GM18508 (cell line): Measurements from ENCODE around the gene ALS2CL.
"Not testable (repeated sequence)": the region's sequence is repeated elsewhere in the genome, so short reads cannot be mapped to it uniquely, and the experiment has no call there.

ENCODE experiments used
- ATAC-seq: cut with Tn5 transposase; IDR thresholded peaks from one replicate; pipeline ENCODE4 v1.9.1; 2021; ENCODE audit warnings: moderate number of reproducible peaks; ENCODE audit not compliant: insufficient read depth, unreplicated experiment

ALS2CL gene

DNA sequence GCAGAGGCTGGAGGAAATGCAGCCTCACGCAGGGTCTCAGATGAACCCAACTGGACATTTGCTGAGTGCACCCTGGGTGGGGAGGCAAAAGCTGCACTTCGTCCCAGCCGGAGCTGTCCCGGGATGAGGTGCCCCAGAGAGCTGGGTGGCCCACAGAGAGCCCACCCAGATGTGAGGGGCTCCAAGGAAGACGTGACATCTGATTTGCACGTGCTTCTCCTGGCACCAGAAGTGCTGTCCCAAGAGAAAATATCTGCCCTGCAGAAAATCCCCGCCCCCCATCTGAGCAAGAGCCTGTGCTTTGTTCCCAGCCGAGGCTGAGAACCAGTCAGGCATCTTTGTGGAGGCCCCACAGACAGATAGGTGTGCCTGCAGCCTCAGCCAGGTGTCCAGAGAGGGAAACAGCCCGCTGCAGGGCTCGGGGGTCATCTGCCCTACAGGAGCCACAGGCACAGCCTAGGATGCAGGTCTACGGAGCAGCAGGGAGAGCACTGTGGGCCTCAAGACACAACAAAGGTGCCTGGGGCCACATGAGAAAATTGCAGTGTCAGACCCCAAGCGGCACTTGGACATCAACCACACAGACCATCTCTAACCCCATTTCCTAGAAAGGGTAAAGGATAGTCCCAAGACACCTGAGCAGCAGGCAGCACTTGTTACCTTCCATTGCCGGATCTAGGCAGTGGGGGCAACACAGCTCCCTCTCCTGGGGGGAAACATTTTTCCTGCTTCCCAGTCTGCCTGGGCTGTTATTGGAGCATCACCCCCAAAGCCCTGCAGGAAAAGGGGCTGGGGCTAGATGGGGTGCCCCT lies 13.5 kb upstream of the ALS2CL start:
- ATAC-seq = no peak

DNA sequence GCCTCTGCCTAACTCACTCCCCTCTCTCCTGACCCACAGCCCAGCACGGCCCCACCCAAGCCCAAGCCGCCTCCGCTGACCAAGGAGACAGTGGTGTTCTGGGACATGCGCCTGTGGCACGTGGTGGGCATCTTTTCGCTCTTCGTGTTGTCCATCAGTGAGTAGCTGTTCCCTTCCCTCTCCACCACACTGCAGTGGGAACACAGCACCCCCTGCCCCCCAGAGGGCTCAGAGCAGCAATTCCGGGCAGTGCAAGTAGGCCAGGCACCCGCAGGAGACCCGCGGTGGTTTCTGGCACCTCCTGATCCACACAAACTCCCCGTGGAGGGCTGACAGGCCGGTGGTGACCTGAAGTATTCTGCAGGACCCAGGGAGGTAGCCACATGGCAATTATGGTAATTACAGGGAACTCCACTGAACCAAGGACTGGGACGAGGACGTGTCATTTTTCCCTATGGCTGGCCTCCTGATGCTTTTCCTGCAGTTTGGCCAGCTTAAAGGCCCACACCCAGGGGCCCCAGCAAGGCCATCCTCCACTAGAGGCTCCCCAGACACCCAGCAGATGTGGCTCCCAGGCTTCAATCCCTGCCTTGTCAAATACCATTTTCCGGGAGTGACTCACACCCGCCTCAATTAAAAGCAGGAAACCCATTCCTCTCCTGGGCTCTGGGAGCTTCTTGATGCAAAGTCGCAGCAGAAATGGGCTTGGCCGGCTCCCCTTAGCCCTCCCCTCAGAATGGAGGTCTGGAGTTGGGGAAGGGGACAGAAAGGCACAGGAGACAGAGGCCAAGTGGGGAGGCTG lies 12.5 kb upstream of the ALS2CL start:
- no peak for ATAC-seq

DNA sequence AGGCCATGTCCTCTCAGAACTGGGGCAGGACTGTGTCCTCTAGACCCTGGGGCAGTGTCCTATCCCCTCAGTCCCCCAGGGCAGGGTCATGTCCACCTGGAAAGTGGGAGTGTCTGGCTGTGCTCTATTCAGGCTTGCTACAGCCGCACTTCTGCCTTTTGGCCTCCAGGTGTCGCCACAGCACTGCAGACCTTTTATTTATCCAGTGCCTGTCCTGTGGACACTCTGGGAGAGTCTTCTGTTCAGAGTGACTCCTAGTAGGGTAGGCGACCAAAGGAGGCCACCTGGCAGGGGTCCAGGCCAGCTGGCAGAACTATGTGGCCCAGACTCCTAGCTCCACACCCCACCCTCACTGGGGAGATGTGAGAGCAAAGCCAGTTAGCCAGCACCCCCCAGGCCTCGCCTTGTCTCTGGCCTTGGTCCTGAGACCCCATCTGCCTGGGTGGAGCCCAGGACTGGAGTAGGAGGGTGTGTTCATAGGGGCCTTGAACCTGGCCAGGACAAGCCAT lies 11.6 kb upstream of the ALS2CL start:
- ATAC-seq = no peak

DNA sequence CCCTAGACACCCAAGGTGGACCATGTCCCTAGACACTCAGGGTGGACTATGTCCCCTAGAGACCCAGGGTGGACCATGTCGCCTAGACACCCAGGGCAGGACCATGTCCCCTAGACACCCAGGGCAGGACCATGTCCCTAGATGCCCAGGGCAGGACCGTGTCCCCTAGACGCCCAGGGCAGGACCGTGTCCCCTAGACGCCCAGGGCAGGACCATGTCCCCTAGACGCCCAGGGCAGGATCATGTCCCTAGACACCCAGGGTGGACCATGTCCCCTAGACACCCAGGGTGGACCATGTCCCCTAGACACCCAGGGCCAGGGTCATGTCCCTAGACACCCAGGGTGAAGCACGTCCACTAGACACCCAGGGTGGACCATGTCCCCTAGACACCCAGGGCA lies 10.9 kb upstream of the ALS2CL start:
- not testable (repeated sequence) for ATAC-seq

DNA sequence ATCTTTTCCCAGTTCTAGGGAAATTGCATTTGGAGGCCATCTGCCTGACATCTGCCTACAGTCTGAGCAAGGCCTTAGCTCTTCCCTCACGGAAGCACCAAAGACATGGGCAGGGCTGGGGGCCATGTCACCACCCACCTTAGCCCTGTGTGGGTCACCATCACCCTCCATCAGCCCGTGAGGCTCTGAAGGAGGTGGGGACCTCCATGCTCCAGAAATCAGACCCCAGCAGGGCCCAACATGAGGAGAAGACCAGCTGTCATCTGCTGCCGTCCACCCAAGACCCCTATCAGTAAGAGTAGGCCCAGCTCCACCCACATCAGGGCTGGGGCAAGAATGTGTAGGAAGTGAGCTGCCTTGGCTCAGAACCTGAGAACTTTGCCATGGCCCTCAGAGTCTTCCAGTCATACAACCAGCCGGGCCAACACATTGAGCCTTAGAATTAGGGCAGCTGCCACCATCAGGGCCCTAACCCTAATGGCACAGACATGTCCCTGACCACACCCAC lies 9.6 kb upstream of the ALS2CL start:
- no peak for ATAC-seq

DNA sequence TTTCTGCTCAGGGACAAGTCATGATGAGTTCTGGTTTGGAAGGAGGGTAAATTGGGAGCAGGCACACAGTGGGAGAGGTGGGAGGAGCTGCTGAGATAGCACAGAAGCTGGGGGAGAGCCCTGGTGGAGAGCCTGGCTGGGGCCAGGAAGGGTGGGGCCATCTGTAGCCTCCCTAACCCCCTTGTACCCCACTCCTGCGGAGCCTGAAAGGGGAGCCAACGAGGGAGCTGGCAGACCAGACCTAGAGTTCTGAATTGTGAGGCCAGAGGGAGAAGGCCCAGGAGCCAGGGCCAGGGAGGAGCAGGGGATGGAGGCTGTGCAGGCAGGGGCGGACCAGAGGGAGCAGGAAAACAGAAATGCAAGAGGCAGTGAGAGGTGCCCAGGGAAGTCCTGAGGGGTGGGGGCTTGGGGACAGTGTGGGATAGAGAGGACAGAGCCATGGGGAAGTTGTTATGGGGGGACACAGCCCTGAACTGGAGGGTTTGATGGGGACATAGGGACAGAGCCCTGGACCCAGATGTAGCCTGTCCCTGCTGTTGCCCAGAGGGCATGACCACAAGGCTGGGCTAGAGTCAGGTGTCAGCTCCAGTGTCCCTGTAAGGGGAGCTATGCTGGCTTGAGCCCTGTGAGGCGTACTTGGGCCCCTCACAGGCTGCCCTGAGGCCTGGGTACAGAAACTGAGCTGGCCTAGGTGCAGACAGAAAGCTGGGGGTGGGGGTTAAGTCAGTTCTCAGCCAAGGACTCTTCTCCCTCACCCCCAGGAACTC lies 8.9 kb upstream of the ALS2CL start:
- no peak for ATAC-seq

DNA sequence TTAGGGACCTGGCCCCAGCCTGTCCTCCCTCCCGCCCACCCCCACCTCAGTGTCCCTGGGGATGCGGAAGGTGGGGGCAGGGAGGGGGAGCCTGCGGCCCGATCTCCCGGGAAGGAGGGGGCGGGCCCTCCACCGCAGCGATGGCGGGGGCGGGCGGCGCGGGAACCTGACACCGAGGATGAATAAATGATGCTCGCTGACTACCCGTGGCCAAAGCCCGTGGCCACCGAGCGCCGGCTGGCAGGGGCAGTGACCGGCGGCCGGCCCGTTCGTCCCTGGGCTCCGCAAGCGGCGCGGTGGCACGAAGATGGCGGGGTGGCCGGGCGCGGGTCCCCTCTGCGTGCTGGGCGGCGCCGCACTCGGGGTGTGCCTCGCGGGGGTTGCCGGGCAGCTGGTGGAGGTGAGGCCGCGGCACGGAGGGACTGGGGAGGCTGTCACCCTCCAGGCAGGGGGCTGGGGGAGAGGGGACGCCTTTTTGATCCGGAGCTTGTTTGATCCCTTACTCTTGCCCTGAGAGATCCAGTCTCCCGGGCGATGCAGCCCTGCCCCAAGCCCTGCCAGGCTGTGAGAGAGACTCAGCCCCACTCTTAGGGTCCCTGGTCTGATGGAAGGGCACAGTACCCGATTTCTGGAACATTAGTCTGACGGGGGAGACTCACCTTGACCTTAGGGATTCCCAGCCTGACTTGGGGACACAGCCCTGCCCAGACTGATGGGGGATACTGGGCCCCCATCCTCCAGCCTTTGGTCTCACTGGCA lies 7.9 kb upstream of the ALS2CL start, which contains the start of gene TMIE:
TSS of gene TMIE (plus strand) at position 212 of the 759 bp plus-strand sequence. CDS start at position 308, 96 bp downstream.
- ATAC-seq = no peak

DNA sequence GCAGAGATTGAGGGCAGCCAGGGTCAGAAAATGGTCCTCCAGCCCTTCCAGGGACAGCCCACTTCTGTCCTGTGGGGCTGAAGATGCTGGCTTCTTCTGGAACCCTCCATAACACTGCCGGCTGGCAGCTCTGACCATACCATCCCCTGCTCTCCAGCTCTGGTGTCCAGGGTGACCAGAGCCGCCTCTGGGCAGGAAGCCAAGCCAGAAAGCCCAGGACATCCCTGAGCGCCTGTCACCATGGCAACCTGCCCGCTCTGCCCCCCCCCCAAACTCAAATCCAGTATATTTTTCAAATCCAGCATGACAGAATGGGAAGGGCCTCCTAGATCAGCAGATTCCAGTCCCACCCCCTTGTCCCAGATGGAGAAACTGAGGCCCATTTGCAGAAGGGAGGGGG lies 7.3 kb upstream of the ALS2CL start:
- no peak for ATAC-seq

DNA sequence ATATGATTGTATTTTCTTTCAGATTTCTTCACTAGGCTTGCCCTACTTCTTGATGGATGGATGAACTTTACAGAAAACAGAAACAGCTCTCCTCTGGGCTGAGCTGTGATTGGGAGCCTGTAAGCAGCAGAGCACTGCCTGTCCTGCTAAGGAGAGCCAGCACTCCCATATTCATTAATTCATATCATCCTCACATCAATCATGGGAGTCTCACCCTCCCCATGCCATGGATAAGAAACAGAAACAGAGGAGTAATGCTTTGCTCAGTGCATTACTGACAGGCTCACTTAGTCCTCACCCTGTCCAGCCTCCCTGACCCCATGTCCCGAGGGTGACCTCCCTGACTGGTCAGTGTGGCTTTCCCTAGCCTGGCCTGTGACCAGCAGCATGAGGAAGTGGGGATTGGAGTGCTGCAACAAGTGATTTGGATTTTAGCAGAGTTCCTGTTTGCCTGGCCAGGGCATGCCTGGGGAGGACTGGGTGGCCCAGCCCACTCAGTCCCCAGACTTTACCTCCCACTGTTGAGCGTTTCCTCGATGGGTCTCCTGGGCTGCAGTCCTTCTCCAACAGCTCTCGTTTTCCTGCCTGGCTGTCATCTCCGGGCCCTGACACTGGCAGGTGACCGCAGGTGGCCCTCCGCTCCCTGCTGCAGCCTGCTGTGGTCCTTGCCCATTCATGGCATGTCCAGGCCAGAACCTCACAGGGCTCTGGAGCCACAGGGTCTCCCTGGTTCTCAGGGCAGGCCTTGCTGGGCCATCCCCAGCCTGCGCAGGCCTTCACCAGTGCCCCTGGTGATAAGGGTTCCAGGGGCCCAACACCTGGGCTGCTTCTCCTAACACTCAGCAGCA lies 6.4 kb upstream of the ALS2CL start:
- no peak for ATAC-seq

DNA sequence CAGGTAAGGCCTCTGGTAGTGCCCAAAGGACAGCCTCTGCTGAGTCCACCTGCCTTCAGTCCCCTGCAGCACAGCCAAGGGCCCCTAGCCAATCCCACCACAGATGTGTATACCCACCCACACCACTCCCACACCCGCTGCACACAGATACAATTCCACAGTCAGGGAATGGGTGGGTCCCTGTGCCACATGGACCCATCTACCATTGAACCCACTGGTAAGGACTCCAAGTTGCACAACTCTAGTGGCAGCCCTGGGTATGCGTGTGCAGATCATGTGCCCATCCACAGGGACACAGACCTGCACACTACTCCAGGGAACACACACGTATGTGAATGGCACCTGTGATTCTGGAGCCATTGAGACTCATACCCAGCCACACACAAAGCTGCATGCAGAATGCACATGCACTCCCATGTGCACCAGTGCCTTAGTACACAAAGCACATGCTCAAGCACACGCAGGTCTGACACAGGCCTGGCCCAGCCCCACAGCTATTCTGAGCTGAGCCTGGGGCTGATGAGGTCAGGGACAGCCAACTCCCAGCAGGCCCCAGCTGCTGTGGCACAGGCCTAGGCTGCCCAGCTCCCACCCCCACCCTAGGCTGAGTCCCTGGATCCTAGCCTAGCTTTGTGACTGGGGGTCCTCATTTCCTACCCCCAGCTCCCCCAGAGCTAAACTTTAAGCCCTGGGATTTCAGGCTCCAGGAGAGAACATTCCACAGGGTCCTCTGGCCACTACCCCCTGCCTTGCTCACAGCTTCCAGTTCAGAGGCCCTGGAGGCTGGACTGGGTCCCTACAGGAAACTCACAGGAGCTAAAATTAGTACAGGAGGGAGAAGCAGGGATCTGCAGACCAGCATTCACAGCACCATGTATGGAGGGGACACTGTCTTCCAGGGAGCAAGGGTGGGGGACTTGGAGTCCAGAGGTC lies 2.7 kb upstream of the ALS2CL start:
- no peak for ATAC-seq

DNA sequence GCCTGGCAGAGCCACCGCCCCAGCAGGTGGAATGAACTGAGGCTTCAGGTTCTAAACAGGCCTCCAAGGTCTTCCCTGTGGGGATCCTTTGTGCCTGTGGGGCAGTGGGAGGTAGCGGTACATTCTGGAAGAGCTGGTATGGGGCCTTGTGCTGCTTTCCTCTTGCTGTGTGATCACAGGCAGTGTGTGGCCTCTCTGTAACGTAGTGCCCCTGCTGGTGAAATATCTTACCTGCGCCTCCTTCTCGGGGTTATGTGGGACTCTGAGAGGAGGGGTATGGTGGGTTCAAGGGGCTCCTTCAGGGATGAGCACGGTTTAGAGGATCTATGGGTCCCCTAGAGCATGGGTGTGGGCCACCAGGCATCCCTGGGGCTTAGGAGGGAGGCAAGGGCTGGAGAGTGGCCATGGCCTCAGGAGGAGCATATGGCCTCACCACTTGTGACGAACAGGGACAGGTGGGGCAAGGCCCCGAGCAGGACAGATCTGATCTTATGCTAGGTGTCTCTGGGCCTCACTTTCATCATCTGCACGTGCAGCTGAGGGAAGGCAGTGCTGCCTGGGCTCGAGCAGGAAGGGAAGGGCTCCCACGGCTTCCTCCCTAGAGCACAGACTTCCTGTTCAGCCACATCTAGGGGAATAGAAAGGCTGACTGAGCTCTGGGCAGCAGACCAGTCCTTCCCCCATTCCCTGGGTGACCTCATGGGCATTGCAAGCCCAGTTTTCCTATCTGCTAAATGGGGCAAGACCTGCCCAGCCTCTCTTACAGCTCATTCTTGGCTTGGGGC lies 1.9 kb upstream of the ALS2CL start:
- ATAC-seq = no peak

DNA sequence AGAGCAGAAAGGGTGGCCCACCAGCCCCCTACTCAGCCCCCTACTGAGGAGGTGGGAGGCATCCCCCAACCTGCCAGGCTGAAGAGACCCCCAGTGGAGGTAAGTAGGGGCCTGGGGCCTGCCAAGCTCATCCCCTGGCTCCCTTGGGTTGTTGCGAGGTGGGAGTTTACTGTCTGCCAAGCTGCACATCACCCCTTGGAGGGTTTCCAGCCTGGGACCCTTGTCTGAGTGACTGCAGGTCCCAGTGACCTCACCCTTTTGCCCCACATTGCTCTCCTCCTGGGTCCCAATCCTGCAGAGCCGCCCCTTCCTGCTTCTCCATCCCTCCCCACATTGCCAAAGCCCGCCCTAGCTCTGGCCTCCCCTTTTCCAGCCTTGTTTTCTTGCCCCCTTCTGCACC lies 1.0 kb upstream of the ALS2CL start:
- no peak for ATAC-seq

DNA sequence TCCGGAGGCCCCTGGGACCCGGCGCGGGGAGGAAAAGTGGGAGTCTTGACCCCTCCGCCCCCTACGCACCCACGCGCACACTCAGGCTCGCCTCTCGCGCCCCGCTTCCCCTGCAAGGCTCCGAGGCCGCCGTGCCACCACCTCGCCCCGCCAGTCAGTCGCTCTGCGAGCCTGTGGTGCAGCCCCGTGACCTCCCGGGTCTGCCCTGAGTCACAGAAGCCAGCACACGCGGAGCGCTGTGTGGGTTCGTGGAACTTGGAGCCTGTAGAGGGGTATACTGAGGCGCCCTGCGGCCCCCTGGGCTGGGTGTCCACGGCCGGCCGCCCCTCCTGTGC lies 380 bp upstream of the ALS2CL start:
- no peak for ATAC-seq

DNA sequence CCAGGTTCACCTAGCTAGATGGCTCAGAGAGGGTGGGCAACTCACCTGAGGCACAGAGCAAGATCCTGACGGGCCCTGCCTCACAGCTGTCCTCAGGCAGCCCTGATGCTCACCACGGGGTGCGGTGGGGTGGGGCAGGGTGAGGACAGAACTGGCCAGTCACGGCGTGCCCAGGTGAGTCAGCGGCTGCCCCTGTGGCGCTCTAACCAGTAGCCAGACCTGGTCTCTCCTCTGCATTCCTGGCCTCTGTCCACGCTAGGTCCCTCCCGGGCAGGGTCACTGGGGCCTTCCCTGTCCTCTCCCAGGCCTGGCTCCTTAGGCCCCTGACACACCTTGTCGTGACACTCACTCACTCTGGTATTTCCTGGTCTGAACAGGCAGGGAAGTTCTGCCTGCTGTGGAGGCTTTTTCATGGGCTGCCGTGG lies 901 bp downstream of the ALS2CL start:
- no peak for ATAC-seq

DNA sequence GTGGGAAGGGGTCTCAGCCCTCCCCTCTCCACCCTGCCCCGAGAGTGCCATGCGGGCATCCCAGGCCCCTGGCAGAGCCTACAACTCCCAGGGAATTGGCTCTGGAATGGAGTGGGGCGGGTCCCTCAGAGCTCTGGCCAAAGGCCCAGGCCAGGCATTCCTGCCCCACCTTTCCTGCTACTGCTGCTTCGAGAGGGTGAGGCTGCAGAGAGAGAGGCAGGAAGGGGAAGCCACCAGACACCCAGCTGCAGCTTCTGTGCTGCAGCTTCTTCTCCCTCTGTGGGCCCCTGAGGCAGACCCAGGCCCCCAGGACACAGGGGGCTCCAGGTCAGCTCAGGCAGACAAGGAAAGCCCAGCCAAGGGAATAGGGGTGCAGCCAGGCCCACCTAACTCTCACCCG lies 2.7 kb downstream of the ALS2CL start:
- no peak for ATAC-seq

DNA sequence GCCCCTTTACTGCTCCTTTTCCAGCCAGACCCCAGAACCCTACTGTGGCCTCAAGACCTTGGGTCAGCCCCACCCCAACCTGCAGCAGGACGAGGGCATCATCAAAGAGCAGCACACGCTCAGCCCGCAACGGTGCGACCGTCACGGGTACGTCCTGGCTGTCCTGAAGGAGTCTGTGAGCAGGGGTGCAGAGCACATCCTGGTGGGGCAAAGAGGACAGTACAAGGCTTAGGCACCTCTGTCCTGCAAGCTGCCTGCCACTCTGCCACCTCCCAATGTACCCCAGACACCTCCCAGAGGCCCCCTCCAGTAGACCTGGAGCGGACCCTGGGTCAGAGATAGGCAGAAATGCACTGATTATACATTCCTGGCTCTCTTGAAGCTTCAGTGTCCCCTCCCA lies 8.0 kb downstream of the ALS2CL start:
- no peak for ATAC-seq

DNA sequence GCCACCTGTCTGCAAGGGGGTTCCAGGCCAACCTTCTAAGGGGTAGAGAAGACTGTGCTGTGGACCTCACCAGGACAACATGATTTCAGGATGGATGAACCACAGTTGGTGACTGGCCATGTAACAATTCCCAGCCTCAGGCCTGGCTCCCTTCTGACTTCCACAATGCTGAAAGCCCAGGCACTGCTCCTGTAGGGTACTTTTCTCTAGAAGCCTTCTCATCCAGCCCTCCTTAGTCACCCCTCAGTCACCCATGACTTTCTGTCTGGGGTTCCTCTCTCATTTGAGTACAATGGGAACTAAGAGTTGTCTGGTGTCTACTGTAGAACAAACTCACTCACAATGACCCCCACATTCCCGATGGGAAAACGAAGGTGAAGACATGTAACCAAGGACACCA lies 8.6 kb downstream of the ALS2CL start:
- no peak for ATAC-seq
